Caco-2 (cell line): ENCODE results near the gene CNEP1R1. TPM values are rescaled to one million over a fixed set of nuclear protein-coding genes. Genes with fewer than 3 reads are reported as not detected.

ENCODE experiments used
- BruUV-seq: library from RNA; stranded (reverse); fragments of 400-500 nt; replicated peaks from 2 replicates; lab custom pipeline; 2021; lab: Mats Ljungman, UMichigan
- CTCF ChIA-PET: fragments of 300-600 bp; sonication (Branson Sonifier 250); formaldehyde crosslinking; loops from one replicate; lab custom pipeline; 2022; ENCODE audit warnings: antibody characterized with exemption; lab: Charles Lee
- POLR2A ChIA-PET: fragments of 300-600 bp; sonication (Branson Sonifier 250); formaldehyde crosslinking; loops from one replicate; lab custom pipeline; 2022; ENCODE audit warnings: antibody characterized with exemption; lab: Charles Lee
- DNase-seq, 2 experiments: peaks; one replicate each; pipeline versions ENCODE4 v3.0.0 to v3.0.0-alpha.2; 2020 to 2022
- H3K27me3 ChIP-seq: replicated peaks from 2 replicates; pipeline ENCODE4 v1.6.0; 2011; ENCODE audit warnings: low read length; ENCODE audit not compliant: control insufficient read depth, insufficient read depth
- H3K36me3 ChIP-seq: 2 replicates; pipeline ENCODE4 v1.5.1; 2011; ENCODE audit warnings: low read length; ENCODE audit not compliant: control insufficient read depth, insufficient read depth
- H3K4me1 ChIP-seq: fragments of 250-450 bp; sonication (Bioruptor Pico); 2 replicates; pipeline ENCODE4 v1.5.1; 2020; ENCODE audit warnings: mild to moderate bottlenecking
- H3K4me3 ChIP-seq: 2 replicates; pipeline ENCODE4 v1.5.1; 2011; ENCODE audit warnings: low read depth, mild to moderate bottlenecking, control low read depth, low read length
- H3K9me3 ChIP-seq: fragments of 250-450 bp; sonication (Bioruptor Pico); 2 replicates; pipeline ENCODE4 v1.5.1; 2020; ENCODE audit warnings: mild to moderate bottlenecking, moderate library complexity
- H3K27ac Mint-ChIP-seq: one replicate; pipeline ENCODE4 v1.8.0; 2022; ENCODE audit warnings: mixed read lengths; ENCODE audit not compliant: unreplicated experiment
- H3K27me3 Mint-ChIP-seq: one replicate; pipeline ENCODE4 v1.8.0; 2022; ENCODE audit warnings: mixed read lengths; ENCODE audit not compliant: insufficient read depth, unreplicated experiment
- H3K36me3 Mint-ChIP-seq: one replicate; pipeline ENCODE4 v1.8.0; 2022; ENCODE audit warnings: mild to moderate bottlenecking, mixed read lengths; ENCODE audit not compliant: insufficient read depth, unreplicated experiment
- H3K4me1 Mint-ChIP-seq: one replicate; pipeline ENCODE4 v1.8.0; 2022; ENCODE audit warnings: low read depth, mixed read lengths; ENCODE audit not compliant: unreplicated experiment
- H3K4me3 Mint-ChIP-seq: one replicate; pipeline ENCODE4 v1.8.0; 2022; ENCODE audit warnings: mild to moderate bottlenecking, moderate library complexity, mixed read lengths; ENCODE audit not compliant: unreplicated experiment
- H3K9me3 Mint-ChIP-seq: one replicate; pipeline ENCODE4 v1.8.0; 2022; ENCODE audit warnings: mixed read lengths; ENCODE audit not compliant: unreplicated experiment
- CTCF ChIP-seq, 2 experiments: fragments of 200-600 bp in 1 of 2; IDR thresholded peaks; 1 replicate in 1 of 2; 2 replicates in 1 of 2; pipeline versions ENCODE4 v1.5.1 to v1.8.0; 2011 to 2022; ENCODE audit warnings: antibody characterized with exemption in 1 of 2, control low read depth in 1 of 2, inconsistent platforms in 1 of 2, low read depth in 1 of 2, low read length in 1 of 2, mild to moderate bottlenecking in 1 of 2, moderate library complexity in 1 of 2; ENCODE audit not compliant: insufficient read depth in 1 of 2, severe bottlenecking in 1 of 2, unreplicated experiment in 1 of 2
- intact Hi-C: fragments of 100-400 bp; cut with micrococcal nuclease; formaldehyde crosslinking; loops from one replicate; pipeline ENCODE4 v1.10.0; 2022; ENCODE audit not compliant: unreplicated experiment
- total RNA-seq: library from RNA; stranded (reverse); gene quantifications from 2 replicates; pipeline ENCODE4 v1.2.3, GENCODE V29; 2022

Gene CNEP1R1
- total RNA-seq, 1 experiment from 2014 or later, result 39.4 TPM

GRCh38 chr16:50081428-50082018, 56.5 kb downstream of the CNEP1R1 start:
- no peak for DNase-seq
- intact Hi-C loops, result no loop called here
- no peaks in the 10 kb centered on the region for H3K27me3 Mint-ChIP-seq
- Histone ChIP-seq H3K36me3 (no peaks in the 10 kb centered on the region), H3K9me3 (no peaks in the 10 kb centered on the region), H3K4me1 (no peaks in the 10 kb centered on the region), H3K27me3 (no peaks in the 10 kb centered on the region; the same call in 1 of the 2 replicates), H3K4me3 (no peak overlapping the region)
- H3K4me3 Mint-ChIP-seq, result no peak overlapping the region
- no peaks in the 10 kb centered on the region for H3K4me1 Mint-ChIP-seq
- BruUV-seq, result no TSS peak
- CTCF ChIA-PET, result no interaction called here
- TF ChIP-seq CTCF (IDR thresholded peaks at IDR 0.05; ENCODE audit: insufficient read depth in 1 of 2, low read depth in 1 of 2, low read length in 1 of 2, severe bottlenecking in 1 of 2, unreplicated experiment in 1 of 2), result no peak
- H3K36me3 Mint-ChIP-seq, result peaks cover 73% of the 10 kb centered on the region
- POLR2A ChIA-PET, result interaction anchor here (0.5 kb wide), 1 partner anchor 280 kb away, joined by 3 read pairs; no protein-coding TSS in a partner anchor
- no peaks in the 10 kb centered on the region for H3K9me3 Mint-ChIP-seq
- H3K27ac Mint-ChIP-seq, result no peak overlapping the region

GRCh38 chr16:50083996-50084395, 59.0 kb downstream of the CNEP1R1 start:
- Histone ChIP-seq H3K27me3 (no peaks in the 10 kb centered on the region; the same call in 1 of the 2 replicates), H3K36me3 (no peaks in the 10 kb centered on the region), H3K9me3 (no peaks in the 10 kb centered on the region), H3K4me1 (no peaks in the 10 kb centered on the region), H3K4me3 (no peak overlapping the region)
- H3K27me3 Mint-ChIP-seq, result no peaks in the 10 kb centered on the region
- H3K27ac Mint-ChIP-seq, result no peak overlapping the region
- TF ChIP-seq CTCF (IDR thresholded peaks at IDR 0.05; ENCODE audit: insufficient read depth in 1 of 2, low read depth in 1 of 2, low read length in 1 of 2, severe bottlenecking in 1 of 2, unreplicated experiment in 1 of 2), result no peak
- no peaks in the 10 kb centered on the region for H3K4me1 Mint-ChIP-seq
- intact Hi-C loops, result no loop called here
- no peak overlapping the region for H3K4me3 Mint-ChIP-seq
- no peak for DNase-seq
- ChIA-PET CTCF (interaction anchor here (0.9 kb wide), 1 partner anchor 126 kb away, joined by 3 read pairs; no protein-coding TSS in a partner anchor), POLR2A (no interaction called here)
- no TSS peak for BruUV-seq
- no peaks in the 10 kb centered on the region for H3K9me3 Mint-ChIP-seq
- H3K36me3 Mint-ChIP-seq, result peaks cover 71% of the 10 kb centered on the region

GRCh38 chr16:50086176-50086575, 61.2 kb downstream of the CNEP1R1 start:
- Histone ChIP-seq H3K4me1 (no peaks in the 10 kb centered on the region), H3K36me3 (no peaks in the 10 kb centered on the region), H3K9me3 (no peaks in the 10 kb centered on the region), H3K4me3 (no peak overlapping the region), H3K27me3 (no peaks in the 10 kb centered on the region; the same call in 1 of the 2 replicates)
- Mint-ChIP-seq H3K27ac (no peak overlapping the region), H3K36me3 (peaks cover 65% of the 10 kb centered on the region), H3K9me3 (no peaks in the 10 kb centered on the region), H3K27me3 (no peaks in the 10 kb centered on the region), H3K4me1 (no peaks in the 10 kb centered on the region), H3K4me3 (no peak overlapping the region)
- DNase-seq, result no peak
- no peak for TF ChIP-seq CTCF (IDR thresholded peaks at IDR 0.05; ENCODE audit: insufficient read depth in 1 of 2, low read depth in 1 of 2, low read length in 1 of 2, severe bottlenecking in 1 of 2, unreplicated experiment in 1 of 2)
- CTCF ChIA-PET, result interaction anchor here (1.8 kb wide), 1 partner anchor 61 kb away, joined by 4 read pairs; the partner anchor contains the start of gene CNEP1R1
- POLR2A ChIA-PET, result no interaction called here
- intact Hi-C loops, result no loop called here
- no TSS peak for BruUV-seq

Other genes with a start within 250 kb of the CNEP1R1 start
- gene ZNF423, start 169.1 kb upstream of the CNEP1R1 start, total RNA-seq, result 0.07 and 0.20 TPM in 2 replicates
- gene HEATR3, start 40.7 kb downstream of the CNEP1R1 start, total RNA-seq, result 41.6 and 42.8 TPM in 2 replicates
- gene TENT4B, start 128.1 kb downstream of the CNEP1R1 start, total RNA-seq, result 28.6 and 29.3 TPM in 2 replicates
- gene ADCY7, start 241.3 kb downstream of the CNEP1R1 start, total RNA-seq, result 51.3 and 54.2 TPM in 2 replicates